Common myeloid progenitor, CD34-positive (primary cell): ENCODE results near the gene XPR1.

ENCODE experiments used
- CTCF ChIA-PET: fragments of 350-600 bp; sonication (Branson Sonifier 250); formaldehyde crosslinking; loops from one replicate; lab custom pipeline; 2021; ENCODE audit warnings: antibody characterized with exemption; lab: Charles Lee
- POLR2A ChIA-PET: fragments of 350-600 bp; sonication (Branson Sonifier 250); formaldehyde crosslinking; loops from one replicate; lab custom pipeline; 2021; ENCODE audit warnings: antibody characterized with exemption; lab: Charles Lee
- DNase-seq, 3 donors: peaks; one replicate each; pipeline versions ENCODE4 v3.0.0 to v3.0.0-alpha.2; 2013
- H3K27ac ChIP-seq, 2 experiments: 1 replicate in 1 of 2; 2 replicates in 1 of 2; pipeline ENCODE4 v1.7.0; 2013; ENCODE audit warnings: inconsistent platforms in 2 of 2, low read length in 2 of 2, mild to moderate bottlenecking in 2 of 2, low read depth in 1 of 2, moderate library complexity in 1 of 2; ENCODE audit not compliant: severe bottlenecking in 2 of 2, insufficient read depth in 1 of 2, poor library complexity in 1 of 2
- H3K27me3 ChIP-seq, 5 experiments: replicated peaks in 2 of 5; 1 replicate in 3 of 5; 2 replicates in 2 of 5; pipeline versions ENCODE4 v1.6.1 to v1.7.0; 2013; ENCODE audit warnings: low read length in 4 of 5, mild to moderate bottlenecking in 2 of 5, moderate library complexity in 2 of 5, inconsistent platforms in 1 of 5; ENCODE audit not compliant: insufficient read depth in 5 of 5, control insufficient read depth in 4 of 5
- H3K36me3 ChIP-seq, 4 experiments: 1 replicate in 2 of 4; 2 replicates in 2 of 4; pipeline versions ENCODE4 v1.6.1 to v1.7.0; 2013; ENCODE audit warnings: low read length in 3 of 4, control low read depth in 1 of 4, mild to moderate bottlenecking in 1 of 4; ENCODE audit not compliant: control insufficient read depth in 4 of 4, insufficient read depth in 4 of 4
- H3K4me1 ChIP-seq, 4 experiments: 1 replicate in 3 of 4; 2 replicates in 1 of 4; pipeline versions ENCODE4 v1.6.1 to v1.7.1; 2013; ENCODE audit warnings: low read length in 3 of 4, mild to moderate bottlenecking in 3 of 4, control low read depth in 1 of 4, inconsistent platforms in 1 of 4, moderate library complexity in 1 of 4; ENCODE audit not compliant: control insufficient read depth in 4 of 4, insufficient read depth in 4 of 4; ENCODE audit errors: control extremely low read depth in 1 of 4
- H3K4me3 ChIP-seq, 7 experiments: 1 replicate in 4 of 7; 2 replicates in 3 of 7; pipeline versions ENCODE4 v1.5.1 to v1.7.0; 2013; ENCODE audit warnings: mild to moderate bottlenecking in 7 of 7, low read length in 6 of 7, moderate library complexity in 6 of 7, inconsistent platforms in 2 of 7, low read depth in 2 of 7, control low read depth in 1 of 7; ENCODE audit not compliant: insufficient read depth in 4 of 7, control insufficient read depth in 1 of 7; ENCODE audit errors: extremely low read depth in 1 of 7
- H3K9me3 ChIP-seq, 5 experiments: 1 replicate in 4 of 5; 2 replicates in 1 of 5; pipeline versions ENCODE4 v1.6.1 to v1.7.1; 2013; ENCODE audit warnings: low read length in 4 of 5, mild to moderate bottlenecking in 2 of 5, inconsistent platforms in 1 of 5, low read depth in 1 of 5, moderate library complexity in 1 of 5; ENCODE audit not compliant: control insufficient read depth in 4 of 5, insufficient read depth in 2 of 5; ENCODE audit errors: control extremely low read depth in 1 of 5
- WGBS: methylation state at CpG from one replicate; pipeline ENCODE4 v1.1.5; 2013; ENCODE audit not compliant: insufficient coverage; 5-methylcytosine and 5-hydroxymethylcytosine counted together

XPR1 gene

DNA sequence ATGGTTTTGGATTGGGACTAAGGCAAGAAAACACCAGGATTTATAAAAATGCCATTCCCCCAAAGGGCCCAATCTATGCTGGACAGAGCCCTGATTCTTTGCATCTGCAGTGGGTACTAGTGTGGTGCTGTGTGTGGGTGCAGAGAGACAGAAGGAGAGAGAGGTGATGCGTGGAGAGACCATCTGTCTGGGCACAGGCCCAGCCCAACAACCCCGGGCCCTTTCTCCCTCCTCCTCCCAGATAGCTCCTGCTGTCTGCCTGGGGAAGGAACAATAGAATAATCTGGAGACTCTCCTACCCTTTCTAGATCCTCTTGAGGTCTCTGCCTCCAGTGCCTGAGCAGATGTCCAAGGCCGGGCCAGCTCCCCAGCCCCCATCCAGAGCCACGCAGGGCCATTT lies 296.0 kb downstream of the XPR1 start:
- Histone ChIP-seq H3K36me3 (no peaks in the 10 kb centered on the region), H3K27me3 (no peaks in the 10 kb centered on the region), H3K27ac (no peak overlapping the region), H3K4me1 (peaks cover 0 to 49% (median 40%) of the 10 kb centered on the region in 4 experiments), H3K4me3 (no peak overlapping the region), H3K9me3 (no peaks in the 10 kb centered on the region)
- ChIA-PET CTCF (interaction anchor here (1.0 kb wide), 1 partner anchor 238 kb away, joined by 3 read pairs; no protein-coding TSS in a partner anchor), POLR2A (no interaction called here)
- WGBS, result no CpG with 5 or more reads among the region's 4 CpGs
- no peak for DNase-seq

- CTCF ChIA-PET, result interaction anchor here (1.0 to 1.6 kb wide), 2 partner anchors 51 to 237 kb away, joined by 3 read pairs; no protein-coding TSS in a partner anchor
- Histone ChIP-seq H3K9me3 (no peaks in the 10 kb centered on the region), H3K36me3 (no peaks in the 10 kb centered on the region), H3K4me3 (no peak overlapping the region), H3K4me1 (peaks cover 2 to 48% (median 40%) of the 10 kb centered on the region in 4 experiments), H3K27me3 (no peaks in the 10 kb centered on the region), H3K27ac (no peak overlapping the region)
- DNase-seq, result no peak
- POLR2A ChIA-PET, result no interaction called here
- 97% methylated on average over 15 of the region's 17 CpGs for WGBS
These were observed 296.8 kb downstream of the XPR1 start for GRCh38 chr1:180928331-180929230.

- POLR2A ChIA-PET, result no interaction called here
- H3K36me3 ChIP-seq, result no peaks in the 10 kb centered on the region
- no peaks in the 10 kb centered on the region for H3K27me3 ChIP-seq
- CTCF ChIA-PET, result interaction anchor here (1.6 kb wide), 1 partner anchor 50 kb away, joined by 3 read pairs; no protein-coding TSS in a partner anchor
- 93% methylated on average over 3 of the region's 3 CpGs for WGBS
- no peak overlapping the region for H3K27ac ChIP-seq
- no peak overlapping the region for H3K4me3 ChIP-seq
- H3K9me3 ChIP-seq, result no peaks in the 10 kb centered on the region
- DNase-seq, result no peak
- H3K4me1 ChIP-seq, result peaks cover 2 to 51% (median 43%) of the 10 kb centered on the region in 4 experiments
These were observed 297.6 kb downstream of the XPR1 start for GRCh38 chr1:180929389-180929788.

GRCh38 chr1:180930687-180931086 lies 298.9 kb downstream of the XPR1 start:
- Histone ChIP-seq H3K9me3 (no peaks in the 10 kb centered on the region), H3K36me3 (no peaks in the 10 kb centered on the region), H3K4me1 (peaks cover 2 to 56% (median 46%) of the 10 kb centered on the region in 4 experiments), H3K27me3 (no peaks in the 10 kb centered on the region), H3K27ac (no peak overlapping the region), H3K4me3 (no peak overlapping the region)
- 90% methylated on average over 5 of the region's 5 CpGs for WGBS
- CTCF ChIA-PET, result interaction anchor here (0.9 kb wide), 1 partner anchor 19 kb away, joined by 3 read pairs; no protein-coding TSS in a partner anchor
- no peak for DNase-seq
- POLR2A ChIA-PET, result no interaction called here

DNA sequence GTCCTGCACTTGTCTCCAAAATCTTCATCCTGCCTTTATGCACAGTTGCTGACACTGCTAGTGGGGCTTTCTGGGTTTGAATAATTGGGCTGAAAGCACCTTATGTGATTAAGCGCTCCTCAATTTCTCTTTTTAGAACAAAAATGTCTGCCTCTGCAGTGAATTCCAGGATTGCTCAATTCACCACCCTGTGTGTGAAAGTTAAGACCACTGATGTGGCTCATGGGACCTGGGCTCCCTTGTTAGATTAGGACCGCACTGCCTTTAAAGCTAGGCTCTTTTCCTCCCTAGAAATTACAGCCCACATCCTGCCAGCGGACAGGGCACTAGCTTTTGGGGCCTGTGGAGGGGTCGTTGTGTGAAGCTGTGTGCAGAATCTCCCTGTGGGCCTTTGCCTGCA lies 299.7 kb downstream of the XPR1 start:
- Histone ChIP-seq H3K27me3 (no peaks in the 10 kb centered on the region), H3K36me3 (no peaks in the 10 kb centered on the region), H3K4me1 (peaks cover 2 to 56% (median 44%) of the 10 kb centered on the region in 4 experiments), H3K27ac (no peak overlapping the region), H3K9me3 (no peaks in the 10 kb centered on the region), H3K4me3 (no peak overlapping the region)
- DNase-seq, result no peak
- POLR2A ChIA-PET, result no interaction called here
- CTCF ChIA-PET, result interaction anchor here (0.9 kb wide), 1 partner anchor 20 kb away, joined by 3 read pairs; no protein-coding TSS in a partner anchor
- WGBS, result 89% methylated on average over 3 of the region's 4 CpGs

DNA sequence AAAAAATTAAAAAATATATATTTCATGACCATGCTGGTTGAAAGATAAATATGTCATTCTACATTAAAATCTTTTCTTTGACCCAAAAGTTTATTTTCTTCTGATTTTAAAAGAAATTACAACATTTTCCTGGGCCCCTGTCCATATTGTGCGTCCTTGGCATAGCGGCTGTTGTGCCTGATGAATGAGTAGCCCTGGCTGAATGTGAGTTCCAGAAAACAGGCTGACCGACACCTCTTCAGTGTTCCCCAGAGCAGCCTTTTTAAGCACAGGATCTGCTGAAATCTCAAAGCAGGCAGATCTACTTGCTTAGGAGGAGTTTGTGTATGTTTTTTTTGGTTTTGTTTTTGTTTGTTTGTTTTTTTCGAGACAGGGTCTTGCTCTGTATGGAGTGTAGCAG lies 300.6 kb downstream of the XPR1 start:
- H3K4me3 ChIP-seq, result no peak overlapping the region
- DNase-seq, result no peak
- ChIA-PET CTCF (interaction anchor here (0.6 kb wide), 1 partner anchor 10 kb away, joined by 3 read pairs; no protein-coding TSS in a partner anchor), POLR2A (no interaction called here)
- H3K36me3 ChIP-seq, result no peaks in the 10 kb centered on the region
- no peaks in the 10 kb centered on the region for H3K9me3 ChIP-seq
- peaks cover 2 to 56% (median 44%) of the 10 kb centered on the region in 4 experiments for H3K4me1 ChIP-seq
- H3K27me3 ChIP-seq, result no peaks in the 10 kb centered on the region
- WGBS, result 100% methylated on average over 3 of the region's 4 CpGs
- no peak overlapping the region for H3K27ac ChIP-seq

DNA sequence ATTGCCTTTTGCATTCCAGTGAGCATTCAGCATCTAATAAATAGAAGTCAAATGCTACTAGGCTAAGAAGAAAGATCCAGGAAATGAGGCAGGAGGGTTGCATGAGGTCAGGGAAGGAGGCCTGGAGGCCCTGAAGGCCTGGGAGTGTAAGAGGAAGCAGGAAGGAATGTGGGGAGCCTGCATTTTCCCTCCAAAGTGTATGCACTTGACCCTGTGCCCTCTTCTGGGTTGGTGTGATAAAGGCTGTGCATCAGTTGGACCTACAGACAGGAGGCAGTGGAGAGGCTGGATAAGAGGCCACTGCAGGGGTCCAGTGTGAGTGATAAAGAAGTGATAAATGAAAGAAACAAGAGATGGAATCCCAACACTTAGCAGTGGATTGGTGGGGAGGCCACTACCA lies 301.3 kb downstream of the XPR1 start:
- no peaks in the 10 kb centered on the region for H3K27me3 ChIP-seq
- ChIA-PET CTCF (no interaction called here), POLR2A (no interaction called here)
- H3K27ac ChIP-seq, result no peak overlapping the region
- no peaks in the 10 kb centered on the region for H3K36me3 ChIP-seq
- H3K4me3 ChIP-seq, result no peak overlapping the region
- DNase-seq, result no peak
- H3K9me3 ChIP-seq, result no peaks in the 10 kb centered on the region
- H3K4me1 ChIP-seq, result peaks cover 2 to 61% (median 44%) of the 10 kb centered on the region in 4 experiments
